H9 (cell line): Measurements from ENCODE around the gene GNG11. TPM values are rescaled to one million over a fixed set of nuclear protein-coding genes. Genes with fewer than 3 reads are reported as not detected.

Experiments used
- DNase-seq: peaks from one replicate; pipeline ENCODE4 v3.0.0-alpha.2; 2017
- H2AFZ ChIP-seq: one replicate; pipeline ENCODE4 v1.6.1; 2013; ENCODE audit warnings: mild to moderate bottlenecking, low read length, control low read depth, moderate library complexity
- H2AK5ac ChIP-seq: 2 replicates; pipeline ENCODE4 v1.6.1; 2013; ENCODE audit warnings: low read length, control low read depth, mixed read lengths; ENCODE audit not compliant: insufficient read length
- H2BK120ac ChIP-seq: one replicate; pipeline ENCODE4 v1.6.1; 2013; ENCODE audit warnings: low read depth, mild to moderate bottlenecking, low read length, control low read depth, inconsistent platforms; ENCODE audit not compliant: poor library complexity, severe bottlenecking
- H2BK12ac ChIP-seq: 2 replicates; pipeline ENCODE4 v1.6.1; 2013; ENCODE audit warnings: low read length, control low read depth, mixed read lengths, low read depth; ENCODE audit not compliant: insufficient read length
- H2BK15ac ChIP-seq: 2 replicates; pipeline ENCODE4 v1.6.1; 2013; ENCODE audit warnings: low read depth, low read length, control low read depth
- H2BK20ac ChIP-seq: one replicate; pipeline ENCODE4 v1.6.1; 2013; ENCODE audit warnings: low read depth, mild to moderate bottlenecking, low read length, control low read depth, inconsistent platforms; ENCODE audit not compliant: poor library complexity, severe bottlenecking
- H2BK5ac ChIP-seq: 2 replicates; pipeline ENCODE4 v1.6.1; 2013; ENCODE audit warnings: low read length, control low read depth, mixed read lengths; ENCODE audit not compliant: insufficient read length
- H3K14ac ChIP-seq: 2 replicates; pipeline ENCODE4 v1.6.1; 2013; ENCODE audit warnings: low read length, control low read depth; ENCODE audit not compliant: insufficient read depth
- H3K18ac ChIP-seq: 2 replicates; pipeline ENCODE4 v1.6.1; 2013; ENCODE audit warnings: low read depth, mild to moderate bottlenecking, mixed read lengths, low read length, control low read depth; ENCODE audit not compliant: insufficient read length
- H3K23ac ChIP-seq: 2 replicates; pipeline ENCODE4 v1.6.1; 2013; ENCODE audit warnings: low read length, control low read depth, mixed read lengths, low read depth; ENCODE audit not compliant: insufficient read length
- H3K23me2 ChIP-seq: 2 replicates; pipeline ENCODE4 v1.6.1; 2013; ENCODE audit warnings: low read depth, mild to moderate bottlenecking, mixed read lengths, low read length, control low read depth; ENCODE audit not compliant: insufficient read length, poor library complexity, severe bottlenecking
- H3K27ac ChIP-seq: 2 replicates; pipeline ENCODE4 v1.5.1; 2013; ENCODE audit warnings: low read length, control low read depth, mixed read lengths, low read depth; ENCODE audit not compliant: insufficient read length
- H3K27me3 ChIP-seq: 2 replicates; pipeline ENCODE4 v1.6.1; 2013; ENCODE audit warnings: low read length, control low read depth, inconsistent platforms; ENCODE audit not compliant: insufficient read depth
- H3K4ac ChIP-seq: 2 replicates; pipeline ENCODE4 v1.6.1; 2013; ENCODE audit warnings: low read depth, mild to moderate bottlenecking, control low read depth, inconsistent platforms, low read length, moderate library complexity
- H3K4me1 ChIP-seq: 2 replicates; pipeline ENCODE4 v1.6.1; 2013; ENCODE audit warnings: low read length, control low read depth, inconsistent platforms; ENCODE audit not compliant: insufficient read depth
- H3K4me2 ChIP-seq: 2 replicates; pipeline ENCODE4 v1.6.1; 2013; ENCODE audit warnings: low read length, control low read depth, mixed read lengths; ENCODE audit not compliant: insufficient read length, insufficient read depth
- H3K56ac ChIP-seq: 2 replicates; pipeline ENCODE4 v1.6.1; 2013; ENCODE audit warnings: low read depth, mild to moderate bottlenecking, mixed read lengths, low read length, control low read depth; ENCODE audit not compliant: insufficient read length
- H3K79me1 ChIP-seq: 2 replicates; pipeline ENCODE4 v1.6.1; 2013; ENCODE audit warnings: low read depth, mild to moderate bottlenecking, moderate library complexity, low read length, control low read depth, inconsistent platforms; ENCODE audit not compliant: insufficient read depth, poor library complexity, severe bottlenecking
- H3K79me2 ChIP-seq: 2 replicates; pipeline ENCODE4 v1.6.1; 2013; ENCODE audit warnings: low read length, control low read depth, inconsistent platforms; ENCODE audit not compliant: insufficient read depth
- H3K9ac ChIP-seq: 2 replicates; pipeline ENCODE4 v1.6.1; 2013; ENCODE audit warnings: low read length, control low read depth, mixed read lengths; ENCODE audit not compliant: insufficient read length; ENCODE audit errors: extremely low read depth
- H3K9me3 ChIP-seq: one replicate; pipeline ENCODE4 v1.6.1; 2013; ENCODE audit warnings: low read depth, low read length, inconsistent platforms; ENCODE audit not compliant: control insufficient read depth
- H3T11ph ChIP-seq: one replicate; pipeline ENCODE4 v1.6.1; 2013; ENCODE audit warnings: mild to moderate bottlenecking, low read length, control low read depth, inconsistent platforms
- H4K20me1 ChIP-seq: one replicate; pipeline ENCODE4 v1.6.1; 2013; ENCODE audit not compliant: control insufficient read depth, insufficient read length, insufficient read depth
- H4K5ac ChIP-seq: 2 replicates; pipeline ENCODE4 v1.6.1; 2013; ENCODE audit warnings: low read depth, mild to moderate bottlenecking, mixed read lengths, low read length, control low read depth; ENCODE audit not compliant: insufficient read length
- H4K8ac ChIP-seq: replicated peaks from 2 replicates; pipeline ENCODE4 v1.6.1; 2013; ENCODE audit warnings: low read length, control low read depth, mixed read lengths, low read depth; ENCODE audit not compliant: insufficient read length
- H4K91ac ChIP-seq: 2 replicates; pipeline ENCODE4 v1.6.1; 2013; ENCODE audit warnings: low read depth, mild to moderate bottlenecking, moderate library complexity, mixed read lengths, low read length, control low read depth; ENCODE audit not compliant: insufficient read length
- H3K27ac Mint-ChIP-seq, 3 experiments: 2 replicates in 2 of 3; 3 replicates in 1 of 3; pipeline ENCODE4 v1.8.0; 2020 to 2021; ENCODE audit warnings: mixed read lengths in 3 of 3, mild to moderate bottlenecking in 1 of 3, moderate library complexity in 1 of 3
- H3K27me3 Mint-ChIP-seq: 2 replicates; pipeline ENCODE4 v1.8.0; 2021; ENCODE audit warnings: low read depth, mild to moderate bottlenecking, moderate library complexity, mixed read lengths
- H3K36me3 Mint-ChIP-seq, 3 experiments: 2 replicates in 2 of 3; 3 replicates in 1 of 3; pipeline ENCODE4 v1.8.0; 2020 to 2021; ENCODE audit warnings: low read depth in 3 of 3, mixed read lengths in 3 of 3; ENCODE audit not compliant: insufficient read depth in 1 of 3
- H3K4me1 Mint-ChIP-seq, 2 experiments: 2 replicates each; pipeline ENCODE4 v1.8.0; 2020; ENCODE audit warnings: mixed read lengths in 2 of 2
- H3K4me3 Mint-ChIP-seq, 2 experiments: 2 replicates in 1 of 2; 3 replicates in 1 of 2; pipeline ENCODE4 v1.8.0; 2020 to 2021; ENCODE audit warnings: mild to moderate bottlenecking in 2 of 2, mixed read lengths in 2 of 2, moderate library complexity in 1 of 2
- H3K9me3 Mint-ChIP-seq, 2 experiments: 2 replicates in 1 of 2; 3 replicates in 1 of 2; pipeline ENCODE4 v1.8.0; 2020; ENCODE audit warnings: mild to moderate bottlenecking in 2 of 2, mixed read lengths in 2 of 2, moderate library complexity in 1 of 2
- CTCF ChIP-seq: fragments of 200-600 bp; sonication (generic); conservative IDR thresholded peaks from 3 replicates; pipeline ENCODE4 v1.8.0; 2021; ENCODE audit warnings: antibody characterized with exemption, mild to moderate bottlenecking
- WGBS: extraction: QIAGEN DNeasy Blood & Tissue Kit; methylation state at CpG from one replicate; pipeline ENCODE4 v1.1.7; 2013; ENCODE audit warnings: missing lambda C conversion rate, low lambda C conversion rate, mixed read lengths; ENCODE audit not compliant: insufficient read length; ENCODE audit errors: extremely low coverage; 5-methylcytosine and 5-hydroxymethylcytosine counted together
- total RNA-seq: library from RNA; stranded (reverse); gene quantifications from 2 replicates; pipeline ENCODE4 v1.2.1, GENCODE V29; 2021

The GNG11 gene
- total RNA-seq, 1 experiment from 2014 or later = 0.68 TPM

GRCh38 chr7:93923942-93924341, 2.4 kb downstream of the GNG11 start:
- no CpG with 5 or more reads among the region's 1 CpG for WGBS
- H4K5ac ChIP-seq = no peak overlapping the region
- H3K4ac ChIP-seq = no peak overlapping the region
- H3K9ac ChIP-seq = no peak overlapping the region
- H3K4me1 ChIP-seq = no peaks in the 10 kb centered on the region
- Mint-ChIP-seq H3K36me3 (no peaks in the 10 kb centered on the region), H3K27me3 (peaks cover 3% of the 10 kb centered on the region), H3K27ac (no peak overlapping the region), H3K9me3 (no peaks in the 10 kb centered on the region), H3K4me3 (no peak overlapping the region), H3K4me1 (peaks cover 15 to 19% of the 10 kb centered on the region in 2 experiments)
- no peak overlapping the region for H3K18ac ChIP-seq
- H3K79me1 ChIP-seq = no peaks in the 10 kb centered on the region
- no peaks in the 10 kb centered on the region for H3K79me2 ChIP-seq
- no peak overlapping the region for H3K23ac ChIP-seq
- no peak overlapping the region for H2AFZ ChIP-seq
- H2AK5ac ChIP-seq = no peak overlapping the region
- H4K20me1 ChIP-seq = no peaks in the 10 kb centered on the region
- no peak overlapping the region for H4K8ac ChIP-seq
- no peaks in the 10 kb centered on the region for H3K27me3 ChIP-seq
- no peak overlapping the region for H3K4me2 ChIP-seq
- peaks cover 7% of the 10 kb centered on the region for H3K23me2 ChIP-seq
- no peak overlapping the region for H2BK20ac ChIP-seq
- TF ChIP-seq CTCF = no peak
- H2BK15ac ChIP-seq = no peak overlapping the region
- H3K14ac ChIP-seq = no peak overlapping the region
- H3K9me3 ChIP-seq = no peaks in the 10 kb centered on the region
- H3K56ac ChIP-seq = no peak overlapping the region
- no peak overlapping the region for H3K27ac ChIP-seq
- no peak for DNase-seq
- no peak overlapping the region for H2BK5ac ChIP-seq
- H2BK120ac ChIP-seq = no peak overlapping the region
- H2BK12ac ChIP-seq = no peak overlapping the region
- H3T11ph ChIP-seq = no peak overlapping the region
- no peak overlapping the region for H4K91ac ChIP-seq
